GM19043 (cell line): Measurements from ENCODE around the gene TUBG1.
A peak's percentile ranks its signal among the peaks of the same experiment; 100 is the strongest.
"Not testable (repeated sequence)": the region's sequence is repeated elsewhere in the genome, so short reads cannot be mapped to it uniquely, and the experiment has no call there.

Experiments
- ATAC-seq: cut with Tn5 transposase; IDR thresholded peaks from one replicate; pipeline ENCODE4 v1.9.1; 2021; ENCODE audit warnings: low read depth; ENCODE audit not compliant: unreplicated experiment

The TUBG1 gene

DNA sequence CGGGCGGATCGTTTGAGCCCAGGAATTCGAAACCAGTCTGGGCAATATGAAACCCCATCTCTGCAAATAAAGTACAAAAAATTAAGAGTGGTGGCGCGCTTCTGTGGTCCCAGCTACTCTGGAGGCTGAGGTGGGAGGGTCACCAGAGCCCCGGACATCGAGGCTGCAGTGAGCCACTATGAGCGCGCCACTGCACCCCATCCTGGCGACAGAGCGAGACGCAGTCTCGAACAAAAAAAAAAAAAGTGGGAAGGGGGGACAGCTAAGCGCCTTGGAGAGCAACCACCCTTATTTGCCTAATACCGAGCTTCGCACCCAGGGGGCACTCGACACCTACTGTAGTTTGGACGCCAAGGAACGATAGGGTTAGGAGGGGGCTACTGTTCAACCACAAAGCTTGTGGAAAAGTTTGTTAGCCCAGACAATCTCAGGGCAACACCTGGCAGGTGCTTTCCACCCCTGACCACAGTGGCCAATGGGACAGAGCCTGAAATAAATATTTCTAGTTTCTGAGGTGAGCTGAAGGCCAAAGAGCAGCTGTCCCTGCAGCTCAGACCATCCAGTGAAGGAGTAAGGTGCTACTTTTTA, 31.1 kb upstream of the TUBG1 start:
- peak; percentile 41 for ATAC-seq

GRCh38 chr17:42579794-42580551, 29.5 kb upstream of the TUBG1 start:
- no peak for ATAC-seq

GRCh38 chr17:42581744-42582270, 27.7 kb upstream of the TUBG1 start:
- no peak for ATAC-seq

- no peak for ATAC-seq
Observed at GRCh38 chr17:42584880-42585279, 24.6 kb upstream of the TUBG1 start.

DNA sequence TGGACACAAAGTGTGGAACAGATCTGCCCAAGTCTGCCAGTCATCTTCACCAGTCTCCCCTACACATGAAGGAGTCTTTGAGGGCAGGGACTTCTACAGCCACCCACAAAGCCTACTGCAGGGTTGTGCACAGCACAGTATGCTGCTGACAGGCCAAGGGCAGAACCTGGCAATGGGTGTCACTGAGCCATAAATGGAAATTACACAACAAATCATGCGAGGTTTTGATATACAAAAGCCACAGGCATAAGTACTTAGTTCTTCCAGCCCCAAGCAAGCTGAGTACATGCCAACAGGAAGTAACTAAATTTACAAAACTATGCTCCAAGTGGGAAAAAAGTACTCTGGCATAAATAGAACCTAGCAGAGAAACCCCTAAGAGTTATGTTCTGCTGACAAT, 24.1 kb upstream of the TUBG1 start:
- ATAC-seq = no peak

DNA sequence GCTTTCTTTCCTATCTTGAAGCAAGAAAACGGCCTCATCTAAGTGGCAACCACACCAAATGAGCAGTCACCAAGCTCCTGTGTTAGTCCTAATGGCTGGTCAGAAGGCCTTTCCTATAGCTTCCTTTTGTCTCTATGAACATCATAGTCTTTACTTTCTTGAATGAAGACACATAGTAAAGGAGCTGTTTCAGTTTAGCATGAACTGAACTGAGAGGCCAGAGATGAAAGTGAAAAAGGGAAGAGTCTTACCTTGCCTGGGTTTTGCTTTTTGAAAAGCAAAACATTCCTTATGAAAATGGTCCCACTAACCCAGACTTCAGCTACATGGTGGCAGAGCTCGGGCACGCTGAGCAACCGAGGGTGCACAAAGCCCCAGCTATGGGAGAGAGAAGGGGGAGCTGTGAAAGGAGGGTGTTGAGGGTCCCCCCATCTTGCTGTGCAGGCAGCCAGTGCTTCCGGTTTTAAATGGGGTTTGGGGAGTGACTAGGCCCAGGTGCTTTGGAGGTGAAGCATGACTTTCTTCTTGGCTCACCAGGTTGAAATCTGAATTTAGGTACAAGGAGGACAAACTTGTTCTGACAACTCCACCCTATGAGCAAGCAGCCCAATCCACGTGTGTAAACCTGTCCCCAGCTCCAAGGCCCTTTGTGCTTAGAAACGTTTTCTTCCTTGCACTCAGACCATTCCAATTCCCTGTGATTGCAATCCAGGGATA, 22.8 kb upstream of the TUBG1 start:
- no peak for ATAC-seq

DNA sequence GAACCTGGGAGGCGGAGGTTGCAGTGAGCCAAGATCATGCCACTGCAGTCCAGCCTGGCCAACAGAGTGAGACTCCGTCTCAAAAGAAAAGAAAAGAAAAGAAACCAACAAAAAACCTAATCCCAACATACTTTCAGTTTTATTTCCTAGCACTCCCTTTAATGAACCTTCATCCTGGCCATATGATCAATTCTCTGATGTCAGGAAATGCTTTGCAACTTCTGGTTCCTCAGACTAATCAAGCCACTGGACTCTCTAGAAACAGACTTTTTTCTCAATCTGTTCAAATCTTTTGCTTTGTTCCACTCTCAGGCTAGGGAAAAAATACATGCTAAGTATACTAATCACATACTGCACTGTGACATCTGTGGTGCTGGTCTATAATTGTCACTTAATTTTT, 18.6 kb upstream of the TUBG1 start:
- no peak for ATAC-seq

- ATAC-seq = no peak
Observed at GRCh38 chr17:42591411-42591810, 18.1 kb upstream of the TUBG1 start.

DNA sequence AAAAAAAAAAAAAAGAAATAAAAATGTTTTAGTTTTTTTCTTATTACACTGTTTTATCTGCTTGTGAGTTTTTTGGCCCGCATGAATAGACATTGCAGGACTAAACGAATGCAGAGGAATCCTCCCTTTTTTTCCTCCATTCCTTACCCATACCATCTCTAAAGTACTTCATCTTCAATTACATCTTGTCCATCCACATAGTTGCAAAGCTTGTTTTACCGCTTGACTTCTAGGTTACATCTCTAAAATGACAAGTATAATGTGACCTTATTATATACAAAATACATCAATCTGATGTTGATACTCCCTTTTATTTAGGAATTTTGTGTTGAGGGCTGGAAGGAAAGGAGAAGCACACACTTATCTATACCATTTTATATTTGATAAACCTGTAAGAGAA, 13.1 kb upstream of the TUBG1 start:
- no peak for ATAC-seq

GRCh38 chr17:42598905-42599304, 10.6 kb upstream of the TUBG1 start:
- ATAC-seq = no peak

GRCh38 chr17:42603318-42603717, 6.2 kb upstream of the TUBG1 start:
- no peak for ATAC-seq

DNA sequence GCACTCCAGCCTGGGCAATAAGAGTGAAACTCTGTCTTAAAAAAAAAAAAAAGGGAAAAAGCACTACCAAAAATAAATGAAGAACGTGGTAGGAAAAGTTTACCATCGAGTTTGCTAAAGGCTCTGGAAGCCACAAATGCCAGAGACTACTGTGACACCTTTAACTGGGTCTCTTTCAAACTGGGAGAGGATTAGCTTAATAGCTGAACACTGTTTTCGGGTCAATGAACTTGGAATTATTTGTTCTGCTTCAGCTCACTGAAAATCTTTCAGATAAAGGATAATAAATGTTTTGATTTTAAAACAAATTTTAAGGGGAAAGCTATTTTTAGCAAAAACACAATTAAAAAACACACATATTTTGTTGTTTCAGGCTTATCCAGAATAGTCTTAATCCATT, 1.7 kb upstream of the TUBG1 start:
- ATAC-seq = no peak

DNA sequence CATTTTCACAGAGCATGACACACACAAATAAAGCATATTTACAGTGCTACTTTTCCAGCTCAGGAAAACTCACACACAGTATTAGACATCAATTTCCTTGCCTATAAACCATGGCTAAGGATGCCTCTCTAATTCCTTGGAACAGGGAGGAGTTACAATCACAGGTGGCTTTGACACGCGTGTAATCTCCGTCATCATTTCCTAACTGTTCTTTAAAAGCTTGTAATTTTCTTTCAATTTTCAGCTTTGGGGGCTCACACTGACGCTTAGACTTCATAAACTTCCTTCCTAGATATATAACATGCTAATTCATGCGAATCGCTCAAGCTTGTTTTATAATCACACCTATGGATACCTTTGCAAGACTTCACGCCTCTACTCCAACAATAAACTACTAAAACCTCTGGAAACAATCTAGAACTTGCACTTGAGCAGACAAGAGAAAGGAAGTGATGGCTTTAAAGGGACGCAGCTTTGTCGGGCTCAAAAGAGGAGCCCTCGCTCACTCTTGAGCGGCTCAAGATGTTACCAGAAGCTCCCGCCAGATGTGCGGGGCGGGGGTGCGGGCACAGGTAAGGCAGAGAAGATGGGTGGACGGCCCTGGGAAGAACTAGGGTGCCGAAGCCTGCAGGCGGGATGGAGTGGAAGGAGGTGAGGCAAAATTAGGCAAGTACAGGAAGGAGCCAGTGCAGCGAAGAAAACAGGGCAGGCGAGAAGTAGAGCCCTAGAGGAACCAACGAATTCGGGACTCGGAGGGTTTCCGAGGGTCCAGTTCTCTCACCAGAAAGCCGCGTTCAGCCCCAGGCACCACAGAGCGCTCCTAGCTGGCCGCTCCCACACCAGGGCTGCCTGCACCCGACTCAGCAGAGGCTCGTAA, 940 bp upstream of the TUBG1 start:
- peak; percentile 8 for ATAC-seq

DNA sequence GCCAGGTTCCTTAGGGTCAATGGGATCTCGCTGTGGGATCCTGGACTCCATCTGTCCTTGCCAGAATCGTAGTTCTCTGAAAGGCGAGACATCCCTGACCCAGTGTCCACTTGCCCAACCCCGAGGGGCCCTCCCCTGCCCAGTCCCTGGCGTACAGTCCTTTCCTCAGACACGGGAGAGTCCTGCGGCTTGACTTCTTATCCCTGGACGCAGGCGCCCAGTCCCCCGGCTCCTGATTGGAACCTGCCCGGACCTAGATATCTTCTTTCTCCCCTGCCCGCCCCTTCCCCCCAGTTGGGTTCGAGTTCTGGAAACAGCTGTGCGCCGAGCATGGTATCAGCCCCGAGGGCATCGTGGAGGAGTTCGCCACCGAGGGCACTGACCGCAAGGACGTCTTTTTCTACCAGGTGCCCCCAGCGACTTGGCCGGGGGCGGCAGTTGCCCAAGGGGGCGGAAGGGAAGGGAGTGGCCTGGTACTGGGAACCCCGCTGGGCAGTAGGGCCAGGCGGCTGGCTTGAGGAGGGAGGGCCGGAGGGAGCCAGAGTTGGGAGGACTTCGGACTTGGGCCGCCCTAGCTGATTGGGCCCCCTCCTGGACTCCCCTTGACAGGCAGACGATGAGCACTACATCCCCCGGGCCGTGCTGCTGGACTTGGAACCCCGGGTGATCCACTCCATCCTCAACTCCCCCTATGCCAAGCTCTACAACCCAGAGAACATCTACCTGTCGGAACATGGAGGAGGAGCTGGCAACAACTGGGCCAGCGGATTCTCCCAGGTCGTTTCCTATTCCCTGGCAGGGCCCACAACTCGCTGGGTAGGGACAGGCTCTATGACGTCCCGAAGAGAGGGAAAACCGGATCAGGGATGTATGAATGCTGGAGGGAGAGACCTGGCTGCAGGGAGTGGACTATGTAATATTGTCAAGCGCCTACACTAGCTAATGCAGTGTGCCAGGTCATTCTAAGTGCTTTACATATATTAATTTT, 625 bp downstream of the TUBG1 start:
- not testable (repeated sequence) for ATAC-seq

GRCh38 chr17:42612013-42612412, 2.5 kb downstream of the TUBG1 start:
- no peak for ATAC-seq

GRCh38 chr17:42613699-42614295, 4.3 kb downstream of the TUBG1 start:
- no peak for ATAC-seq

- ATAC-seq = no peak
Observed at GRCh38 chr17:42617956-42618431, 8.5 kb downstream of the TUBG1 start.

DNA sequence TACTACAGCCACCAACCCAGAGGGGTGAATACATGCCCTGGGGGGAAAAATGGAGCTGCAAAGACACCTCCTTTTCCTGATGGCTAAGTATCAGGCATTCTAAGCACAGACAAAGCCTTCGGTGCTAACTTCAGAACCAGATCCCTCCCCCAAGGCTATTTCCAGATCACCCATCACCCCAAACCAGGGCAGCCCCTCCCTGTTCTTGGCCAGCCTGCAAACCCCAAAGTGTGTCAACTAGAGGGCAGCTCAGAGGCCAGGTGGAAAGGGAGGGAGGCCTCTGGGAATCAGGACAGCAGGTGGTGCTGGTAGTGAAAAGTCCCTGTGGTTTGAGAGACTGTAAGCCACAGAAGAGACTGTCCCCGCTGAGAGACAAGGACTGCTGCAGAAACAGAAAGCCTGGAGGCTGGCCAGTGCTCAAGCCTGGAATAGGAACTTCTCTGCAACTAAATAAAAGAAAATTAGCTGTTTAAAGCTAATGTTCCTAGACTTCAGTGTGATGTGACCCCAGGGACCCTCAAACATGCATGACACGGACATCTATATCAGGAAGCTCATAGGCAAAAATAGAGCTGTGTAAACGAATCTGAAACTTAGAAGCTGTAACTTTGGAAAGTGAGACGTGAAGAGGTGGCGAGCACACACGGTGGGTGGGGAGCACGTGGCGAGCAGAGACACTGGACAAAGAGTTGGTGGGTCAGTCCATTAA, 9.1 kb downstream of the TUBG1 start:
- peak; percentile 68 for ATAC-seq
